HEK293 (cell line): ENCODE data around the gene COL4A1.

Experiments used
- CTCF ChIP-seq: fragments of 450-650 bp; formaldehyde crosslinking; IDR thresholded peaks from 2 replicates; pipeline ENCODE4 v1.5.1; 2016; ENCODE audit warnings: missing biosample characterization, missing genetic modification characterization
- YY1 ChIP-seq: fragments of 450-650 bp; formaldehyde crosslinking; IDR thresholded peaks from 2 replicates; pipeline ENCODE4 v1.5.1; 2018; ENCODE audit warnings: missing biosample characterization, missing genetic modification characterization
- ZBTB7A ChIP-seq: fragments of 450-650 bp; formaldehyde crosslinking; IDR thresholded peaks from 2 replicates; pipeline ENCODE4 v1.5.1; 2016; ENCODE audit warnings: low read depth, missing biosample characterization, missing genetic modification characterization
- ZNF211 ChIP-seq: fragments of 450-650 bp; formaldehyde crosslinking; IDR thresholded peaks from 2 replicates; pipeline ENCODE4 v1.5.1; 2016; ENCODE audit warnings: low read depth, missing biosample characterization, missing genetic modification characterization
- ZNF274 ChIP-seq, 2 experiments: fragments of 200-500 bp in 1 of 2; fragments of 450-650 bp in 1 of 2; sonication (Bioruptor generic) in 1 of 2; formaldehyde crosslinking in 1 of 2; IDR thresholded peaks; 2 replicates each; pipeline versions ENCODE4 v1.5.1 to v1.6.1; 2014 to 2016; ENCODE audit warnings: borderline replicate concordance in 1 of 2, inconsistent platforms in 1 of 2, low read length in 1 of 2, missing biosample characterization in 1 of 2, missing genetic modification characterization in 1 of 2
- ZNF404 ChIP-seq: fragments of 450-650 bp; formaldehyde crosslinking; IDR thresholded peaks from 2 replicates; pipeline ENCODE4 v1.5.1; 2017; ENCODE audit warnings: missing biosample characterization, missing genetic modification characterization
- ZNF473 ChIP-seq: fragments of 450-650 bp; formaldehyde crosslinking; IDR thresholded peaks from 2 replicates; pipeline ENCODE4 v1.5.1; 2017; ENCODE audit warnings: missing biosample characterization, missing genetic modification characterization
- ZNF501 ChIP-seq: fragments of 450-650 bp; formaldehyde crosslinking; IDR thresholded peaks from 2 replicates; pipeline ENCODE4 v1.5.1; 2016; ENCODE audit warnings: missing biosample characterization, missing genetic modification characterization
- ZNF707 ChIP-seq: fragments of 450-650 bp; formaldehyde crosslinking; IDR thresholded peaks from 2 replicates; pipeline ENCODE4 v1.5.1; 2016; ENCODE audit warnings: missing biosample characterization, missing genetic modification characterization
- ZNF777 ChIP-seq: fragments of 450-650 bp; formaldehyde crosslinking; IDR thresholded peaks from 2 replicates; pipeline ENCODE4 v1.5.1; 2017; ENCODE audit warnings: missing biosample characterization, missing genetic modification characterization, borderline replicate concordance
- ZNF792 ChIP-seq: fragments of 450-650 bp; formaldehyde crosslinking; IDR thresholded peaks from 2 replicates; pipeline ENCODE4 v1.5.1; 2016; ENCODE audit warnings: missing biosample characterization, missing genetic modification characterization

GRCh38 chr13:110156301-110157049 lies 150.5 kb downstream of the COL4A1 start:
- no peak for TF ChIP-seq ZNF473
- TF ChIP-seq ZNF404 (tag by site-specific recombination), result no peak
- TF ChIP-seq CTCF, result no peak
- TF ChIP-seq ZNF501 (tag by site-specific recombination), result no peak
- no peak for TF ChIP-seq ZNF777 (tag by site-specific recombination)
- no peak for TF ChIP-seq ZNF792 (tag by site-specific recombination)
- no peak for TF ChIP-seq YY1 (tag by site-specific recombination)
- no peak for TF ChIP-seq ZNF274 (IDR thresholded peaks at IDR 0.05; ENCODE audit: low read length)
- TF ChIP-seq ZNF274 (tag by site-specific recombination; IDR thresholded peaks at IDR 0.05; ENCODE audit: borderline replicate concordance), result no peak
- TF ChIP-seq ZNF211 (tag by site-specific recombination), result no peak
- TF ChIP-seq ZNF707, result no peak
- no peak for TF ChIP-seq ZBTB7A (tag by site-specific recombination)
